GM19463 (cell line): ENCODE results near the gene BPIFB4.
"Not testable (repeated sequence)": the region's sequence is repeated elsewhere in the genome, so short reads cannot be mapped to it uniquely, and the experiment has no call there.

Source experiments
- ATAC-seq: cut with Tn5 transposase; IDR thresholded peaks from one replicate; pipeline ENCODE4 v1.9.1; 2021; ENCODE audit warnings: mild to moderate bottlenecking, moderate library complexity; ENCODE audit not compliant: unreplicated experiment

BPIFB4 gene

DNA sequence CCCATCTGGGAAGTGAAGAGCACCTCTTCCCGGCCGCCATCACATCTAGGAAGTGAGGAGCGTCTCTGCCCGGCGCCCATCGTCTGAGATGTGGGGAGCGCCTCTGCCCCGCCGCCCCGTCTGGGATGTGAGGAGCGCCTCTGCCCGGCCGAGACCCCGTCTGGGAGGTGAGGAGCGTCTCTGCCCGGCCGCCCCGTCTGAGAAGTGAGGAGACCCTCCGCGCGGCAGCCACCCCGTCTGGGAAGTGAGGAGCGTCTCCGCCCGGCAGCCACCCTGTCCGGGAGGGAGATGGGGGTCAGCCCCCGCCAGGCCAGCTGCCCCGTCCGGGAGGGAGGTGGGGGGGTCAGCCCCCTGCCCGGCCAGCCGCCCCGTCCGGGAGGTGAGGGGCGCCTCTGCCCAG lies 36.1 kb downstream of the BPIFB4 start:
- not testable (repeated sequence) for ATAC-seq

DNA sequence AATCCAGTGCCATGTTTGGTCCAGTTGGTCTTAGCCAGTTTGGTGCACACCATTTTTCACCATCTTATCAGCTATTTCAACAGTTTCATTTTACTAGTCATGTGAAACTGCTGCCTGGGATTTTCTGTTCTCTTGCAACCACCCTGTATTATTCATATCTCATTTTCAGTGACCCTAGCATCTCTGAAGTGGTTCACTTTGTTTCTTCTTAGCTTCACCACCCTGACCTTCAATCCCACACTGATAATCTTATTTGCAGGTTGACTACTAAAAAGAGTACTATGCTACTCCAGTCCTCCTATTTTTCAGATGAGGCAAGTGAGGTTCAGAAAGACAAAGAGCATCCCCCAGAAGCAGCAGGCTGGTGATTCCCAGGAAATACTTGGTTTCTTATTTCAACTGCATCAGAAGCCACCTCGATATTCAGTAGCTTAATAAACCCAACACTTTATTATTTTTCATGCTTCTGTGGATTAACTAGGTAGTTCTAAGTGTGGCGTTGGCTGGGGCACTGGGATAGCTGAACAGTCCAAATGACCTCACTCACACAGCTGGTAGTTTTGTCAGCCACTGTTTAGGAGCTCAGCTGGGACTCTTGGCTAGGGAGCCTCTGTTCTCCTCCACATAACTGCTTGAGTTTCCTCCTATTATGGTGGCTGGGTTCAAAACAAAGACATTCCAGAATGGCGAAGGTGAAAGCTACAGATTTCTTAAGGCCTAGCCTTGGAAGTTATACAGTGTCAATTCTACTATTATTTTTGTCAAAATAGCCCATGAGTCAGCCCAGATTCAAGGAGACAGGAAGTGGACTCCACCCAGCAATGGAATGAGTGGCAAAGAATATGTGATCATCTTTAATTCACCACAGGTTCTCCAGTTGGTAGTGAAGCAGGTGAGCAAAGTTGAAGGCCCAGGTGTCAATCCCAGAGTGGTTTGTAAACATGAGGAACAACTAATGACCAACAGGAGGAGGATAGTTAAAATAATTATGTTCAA lies 40.6 kb downstream of the BPIFB4 start:
- ATAC-seq, result peak; percentile 57

DNA sequence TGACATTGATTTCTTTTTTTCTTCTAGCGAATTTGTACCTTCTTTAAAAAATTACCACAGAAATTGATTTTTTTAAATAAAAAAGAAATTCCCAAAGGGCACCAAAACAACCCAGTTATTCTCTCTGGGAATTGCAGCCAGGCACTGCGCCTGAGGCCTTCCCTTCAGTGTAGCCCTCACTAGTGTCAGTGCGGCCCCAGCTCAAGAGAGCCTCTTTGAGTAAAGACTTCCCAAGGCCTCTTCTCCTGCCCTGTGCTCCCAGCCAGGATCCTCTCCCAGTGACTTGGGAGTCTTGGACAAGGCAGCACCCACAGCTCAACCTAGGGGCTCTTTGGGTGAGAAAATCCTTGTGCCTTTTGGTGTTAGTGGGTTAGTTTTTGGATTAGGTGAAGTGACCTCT lies 41.5 kb downstream of the BPIFB4 start:
- no peak for ATAC-seq

DNA sequence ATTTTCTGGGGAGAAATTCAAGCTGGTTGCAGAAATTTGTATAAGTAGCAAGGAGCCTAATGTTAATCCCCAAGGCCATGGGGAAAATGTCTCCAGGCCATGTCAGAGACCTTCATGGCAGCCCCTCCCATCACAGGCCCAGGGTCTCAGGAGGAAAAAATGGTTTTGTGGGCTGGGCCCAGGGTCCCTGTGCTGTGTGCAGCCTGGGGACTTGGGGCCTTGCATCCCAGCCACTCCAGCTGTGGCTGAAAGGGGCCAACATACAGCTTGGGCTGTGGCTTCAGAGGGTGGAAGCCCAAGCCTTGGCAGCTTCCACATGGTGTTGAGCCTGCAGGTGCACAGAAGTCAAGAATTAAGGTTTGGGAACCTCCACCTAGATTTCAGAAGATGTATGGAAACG lies 42.9 kb downstream of the BPIFB4 start:
- not testable (repeated sequence) for ATAC-seq

DNA sequence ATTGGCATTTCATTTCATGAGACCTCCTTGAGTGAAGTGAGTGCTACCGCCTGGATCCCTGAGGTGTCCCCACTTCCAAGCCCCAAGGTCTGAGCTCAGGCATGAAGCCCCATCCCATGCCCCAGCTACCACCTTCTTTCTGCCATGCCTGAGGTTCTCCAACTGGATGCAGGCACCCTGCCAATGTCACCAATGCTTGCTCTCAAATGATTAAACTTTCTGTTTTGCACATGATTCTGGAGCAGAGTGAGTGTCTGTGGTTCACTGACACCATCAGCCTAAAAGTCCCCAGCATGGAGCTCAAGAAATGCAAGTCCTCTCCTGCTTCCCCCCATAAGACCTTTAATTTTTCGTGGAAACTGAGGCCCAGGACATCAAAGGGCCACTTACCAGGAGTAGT lies 44.8 kb downstream of the BPIFB4 start:
- no peak for ATAC-seq

DNA sequence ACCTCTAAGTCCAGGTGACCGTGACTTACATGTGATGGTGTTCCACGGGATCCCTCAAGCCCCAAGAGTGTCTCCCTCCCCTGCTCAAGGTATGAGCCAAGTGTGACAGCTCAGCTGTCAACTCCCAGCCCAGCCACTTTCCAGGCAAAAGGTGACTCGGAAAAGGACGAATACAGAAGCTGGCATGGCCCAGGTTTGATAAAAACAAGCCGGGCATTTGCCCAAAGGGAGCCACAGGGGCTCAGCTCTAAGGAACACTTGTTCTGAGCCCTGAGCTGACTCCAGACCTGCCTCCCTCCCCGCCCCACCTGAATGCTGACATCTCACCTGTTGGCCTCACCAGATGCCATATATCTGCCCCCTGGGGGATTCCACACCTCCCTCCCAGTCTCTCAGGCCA lies 45.6 kb downstream of the BPIFB4 start:
- ATAC-seq, result no peak

DNA sequence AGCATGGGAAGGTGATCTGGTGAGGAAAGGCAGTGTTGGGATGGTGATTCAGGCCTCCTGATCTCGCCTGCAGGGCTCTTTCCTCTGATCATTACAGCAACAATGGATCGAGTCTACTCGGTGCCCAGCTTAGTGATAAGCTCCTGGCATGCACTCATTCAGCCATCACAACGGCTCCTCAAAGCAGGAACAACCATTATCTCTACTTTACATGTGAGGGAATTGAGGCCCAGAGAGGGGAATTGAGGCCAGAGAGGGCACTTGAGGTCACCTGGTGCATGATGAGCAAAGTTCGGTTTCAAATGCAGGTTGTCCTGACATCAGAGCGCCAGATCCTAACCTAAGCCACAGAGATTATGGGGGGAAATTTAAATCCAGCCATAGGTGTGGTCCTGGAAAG lies 46.5 kb downstream of the BPIFB4 start:
- no peak for ATAC-seq

DNA sequence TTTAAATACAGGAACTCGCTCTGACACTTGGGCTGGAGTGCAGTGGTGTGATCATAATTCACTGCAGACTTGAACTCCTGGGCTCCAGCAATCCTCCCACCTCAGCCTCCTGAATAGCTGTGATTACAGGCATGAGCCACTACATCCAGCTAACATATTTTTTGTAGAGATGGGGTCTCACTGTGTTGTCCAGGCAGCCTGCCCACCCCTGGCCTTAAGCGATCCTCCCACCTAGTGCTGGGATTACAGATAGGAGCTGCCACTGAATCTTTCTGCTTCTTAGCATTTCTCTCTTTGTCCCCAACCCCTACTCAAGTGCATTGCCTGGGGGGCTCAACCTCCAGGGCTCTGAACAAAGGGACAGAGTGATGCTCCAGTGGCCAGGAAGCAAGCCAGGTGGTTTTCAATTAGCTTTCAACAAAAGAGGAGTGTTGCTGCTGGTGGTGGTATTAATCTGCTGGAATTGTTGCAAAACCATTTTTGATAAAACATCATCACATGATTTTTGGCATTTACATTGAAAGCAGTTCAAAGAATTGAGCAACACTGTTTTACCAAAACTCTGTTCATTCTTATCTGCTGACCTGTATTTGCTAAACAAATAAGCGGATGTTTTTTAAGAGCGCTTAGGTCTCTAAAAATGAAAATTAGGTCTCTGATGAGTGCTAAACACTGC lies 48.1 kb downstream of the BPIFB4 start:
- ATAC-seq, result no peak

DNA sequence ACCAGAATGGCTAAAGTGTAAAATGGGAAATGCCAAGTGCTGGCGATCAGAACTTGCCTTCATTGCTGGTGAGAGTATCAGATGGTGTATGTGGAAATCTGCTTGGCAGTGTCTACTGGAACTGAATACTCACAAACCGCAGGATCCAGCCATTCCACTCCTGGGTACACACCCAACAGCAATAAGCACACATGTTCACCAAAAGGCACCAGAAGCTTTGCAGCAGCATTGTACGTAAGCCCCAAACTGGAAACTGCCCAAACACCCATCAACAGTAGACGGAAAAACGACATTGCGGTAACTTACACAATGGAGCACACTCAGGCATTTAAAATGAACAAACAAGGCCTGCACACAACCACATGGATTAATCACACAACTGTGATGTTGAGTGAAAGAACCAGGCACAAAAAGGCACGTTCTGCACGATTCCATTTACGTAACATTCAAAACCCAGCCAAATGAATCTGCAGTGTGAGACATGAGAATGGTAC lies 51.2 kb downstream of the BPIFB4 start:
- ATAC-seq, result no peak

DNA sequence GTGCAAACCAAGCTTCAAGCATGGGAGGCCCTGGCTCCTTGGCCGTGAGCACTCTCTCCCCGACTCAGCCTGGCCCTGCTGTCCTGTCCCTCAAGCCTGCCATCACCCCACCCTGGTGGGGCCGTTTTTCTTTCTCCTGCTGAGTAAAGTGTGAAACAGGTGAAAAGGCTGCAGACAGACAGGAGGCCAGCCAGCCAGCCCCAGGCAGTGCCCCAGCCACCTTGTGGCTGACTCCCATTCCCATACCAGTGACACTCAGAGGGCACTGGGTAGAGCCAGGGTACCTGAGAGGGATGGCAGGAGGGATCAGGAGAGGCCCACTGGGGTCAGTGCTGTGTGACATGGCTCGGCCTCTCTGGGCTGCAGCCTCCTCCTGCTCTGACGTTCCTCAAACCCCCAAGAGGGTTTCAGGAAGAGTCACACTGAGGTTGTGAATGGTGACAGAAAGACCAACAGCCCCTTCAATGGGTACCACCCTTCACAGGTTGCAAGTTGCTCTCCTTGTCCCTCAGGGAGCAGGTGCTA lies 52.6 kb downstream of the BPIFB4 start:
- no peak for ATAC-seq

DNA sequence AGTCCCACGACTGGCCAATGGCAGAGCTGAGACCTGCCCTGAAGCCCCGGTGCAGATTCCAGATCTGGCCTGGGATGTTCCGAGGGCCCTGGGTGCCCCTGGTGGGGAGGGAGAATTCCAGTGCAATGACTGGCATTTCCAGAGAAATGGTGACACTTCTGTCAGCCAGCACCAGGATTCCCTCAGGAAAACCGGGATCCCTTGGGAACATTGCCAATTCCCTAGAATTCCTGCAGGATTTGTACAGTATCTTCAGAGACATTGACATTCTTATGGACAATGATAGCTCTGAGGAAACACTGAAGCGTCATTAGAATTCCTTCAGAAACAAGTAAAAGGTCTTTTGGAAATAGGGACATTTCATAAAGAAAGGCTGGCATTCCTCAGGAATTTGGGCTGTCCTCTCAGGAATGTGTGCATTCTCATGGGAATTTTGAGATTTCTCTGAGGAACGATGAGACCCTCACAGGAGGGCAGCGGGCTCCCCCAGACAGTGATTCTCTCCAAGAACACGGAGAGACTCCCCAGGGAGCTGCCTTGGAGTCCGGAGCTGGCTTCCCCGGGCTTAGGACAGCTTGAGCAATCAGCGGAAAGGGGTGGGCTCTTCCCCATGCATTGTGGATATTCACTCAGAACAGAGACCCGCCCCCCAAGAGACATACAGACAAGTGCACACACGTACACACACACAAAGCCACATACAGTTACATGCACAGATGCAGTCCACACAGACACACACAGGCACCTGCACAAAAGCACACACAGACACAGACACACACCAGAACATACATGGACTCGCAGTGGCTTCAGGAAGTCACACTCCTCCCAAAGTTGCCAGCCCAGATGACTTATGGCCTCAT lies 53.3 kb downstream of the BPIFB4 start:
- ATAC-seq, result no peak

DNA sequence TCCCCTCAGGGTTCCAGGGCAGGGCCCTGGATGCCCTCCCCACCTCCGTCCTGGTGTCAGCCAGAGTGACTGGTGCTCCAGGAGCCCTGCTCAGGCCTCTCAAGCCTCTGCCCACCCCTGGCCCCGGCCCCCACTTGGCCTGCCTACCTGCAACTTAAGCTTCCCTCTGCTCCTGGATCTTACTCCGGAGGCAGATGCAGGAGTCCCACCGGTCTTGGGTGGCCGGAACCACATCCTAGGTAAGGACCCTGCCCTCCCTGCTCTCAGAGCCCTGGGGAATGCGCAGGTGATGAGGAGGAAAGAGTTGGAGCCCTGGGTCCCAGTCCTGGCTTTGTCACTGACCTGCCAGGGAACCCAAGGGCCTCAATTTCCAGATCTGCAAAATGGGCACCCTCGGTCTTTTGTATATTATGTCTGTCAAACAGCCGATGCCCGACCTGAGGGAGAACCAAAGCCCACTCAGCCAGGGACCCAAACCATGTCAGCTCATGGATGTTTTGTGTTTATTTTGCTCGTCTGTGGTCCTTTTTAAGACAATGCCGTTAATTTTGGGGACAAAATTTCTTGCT lies 54.0 kb downstream of the BPIFB4 start:
- ATAC-seq, result no peak

DNA sequence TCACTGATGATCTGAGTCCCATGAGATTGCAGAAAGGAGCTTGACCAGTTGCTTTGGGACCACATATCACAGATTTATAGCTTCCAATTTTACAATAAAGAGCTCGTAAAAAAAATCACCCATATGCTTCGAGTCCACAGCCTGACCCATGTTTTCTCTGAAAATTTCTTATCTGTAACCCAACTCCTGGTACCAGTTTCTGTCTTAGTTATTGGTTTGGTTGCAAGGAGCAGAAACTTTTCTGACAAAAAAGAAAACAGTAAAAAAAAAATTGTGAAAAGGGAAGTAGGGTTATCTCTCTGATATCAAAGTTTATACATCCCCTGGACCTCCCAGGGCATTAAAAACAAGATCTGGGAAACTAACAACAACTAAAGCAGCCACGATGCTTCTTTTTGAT lies 57.8 kb downstream of the BPIFB4 start:
- no peak for ATAC-seq

DNA sequence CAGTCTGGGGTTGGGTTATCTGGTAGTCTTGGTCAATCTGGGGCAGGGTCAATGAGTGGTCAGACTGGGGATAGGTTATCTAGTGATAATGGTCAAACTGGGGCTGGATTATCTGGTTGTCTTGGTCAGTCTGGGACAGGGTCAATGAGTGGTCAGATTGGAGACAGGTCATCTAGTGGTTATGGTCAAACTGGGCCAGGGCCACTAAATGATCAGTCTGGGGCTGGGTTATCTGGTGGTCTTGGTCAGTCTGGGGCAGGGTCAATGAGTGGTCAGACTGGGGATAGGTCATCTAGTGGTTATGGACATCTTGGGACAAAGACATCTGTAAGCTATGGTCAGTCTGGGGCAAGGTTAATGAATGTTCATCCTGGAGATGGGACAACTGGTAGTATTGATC lies 60.0 kb downstream of the BPIFB4 start:
- no peak for ATAC-seq

DNA sequence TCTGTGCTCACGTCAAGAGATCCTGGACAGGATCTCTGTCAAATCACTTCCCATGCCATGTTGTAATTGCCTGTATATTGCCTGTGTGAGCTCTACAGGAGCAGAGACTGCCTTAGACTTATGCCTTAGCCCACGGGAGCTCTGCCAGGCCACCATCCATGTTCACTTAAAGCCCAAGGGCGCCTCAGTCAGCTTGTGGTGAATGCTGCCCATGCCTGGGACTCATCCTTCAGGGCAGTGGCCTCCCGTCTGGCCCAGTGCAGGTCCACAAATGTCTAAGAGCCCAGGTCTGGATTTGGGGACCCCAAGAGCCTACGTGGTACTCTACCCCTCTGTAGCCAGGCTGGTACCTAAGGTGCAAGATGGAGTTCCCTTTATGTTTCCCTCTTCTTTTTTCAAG lies 66.1 kb downstream of the BPIFB4 start:
- ATAC-seq, result no peak

DNA sequence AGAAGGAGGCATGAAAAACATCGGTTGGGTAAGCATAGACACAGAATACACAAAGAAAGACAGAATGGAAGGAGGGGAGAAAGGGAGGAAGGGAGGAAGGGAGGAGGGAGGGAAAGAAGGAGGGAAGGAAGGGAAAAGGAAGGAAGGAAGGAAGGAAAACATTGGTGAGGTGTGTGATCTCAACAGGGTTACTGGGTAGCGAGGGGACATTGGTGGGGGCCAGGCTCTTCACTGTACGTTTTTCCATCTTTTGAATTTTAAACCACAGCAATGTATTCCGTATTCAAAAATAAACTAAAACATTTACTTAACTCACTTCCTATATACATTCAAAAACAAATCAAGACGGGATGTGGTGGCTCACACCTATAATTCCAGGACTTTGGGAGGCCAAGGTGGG lies 67.9 kb downstream of the BPIFB4 start:
- ATAC-seq, result no peak

DNA sequence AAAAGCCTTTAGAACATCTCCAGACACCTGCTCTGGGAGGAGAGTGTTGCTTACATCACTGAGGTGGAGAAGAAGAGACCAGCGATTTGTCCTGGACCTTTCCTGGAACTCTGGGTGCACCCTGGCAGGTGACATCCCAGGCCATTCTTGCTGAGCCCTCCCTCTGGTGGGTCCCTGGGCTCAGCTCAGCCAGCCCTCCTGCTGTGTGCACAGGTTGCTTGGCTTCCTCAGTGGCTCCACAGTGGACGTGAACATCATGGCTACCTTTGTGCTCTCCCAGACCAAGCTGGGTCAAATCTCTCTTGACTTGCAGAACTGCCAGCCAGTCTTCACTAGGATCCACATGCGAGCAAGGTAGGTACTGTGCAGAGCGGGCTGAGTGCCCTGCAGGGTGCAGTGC lies 68.6 kb downstream of the BPIFB4 start:
- no peak for ATAC-seq

DNA sequence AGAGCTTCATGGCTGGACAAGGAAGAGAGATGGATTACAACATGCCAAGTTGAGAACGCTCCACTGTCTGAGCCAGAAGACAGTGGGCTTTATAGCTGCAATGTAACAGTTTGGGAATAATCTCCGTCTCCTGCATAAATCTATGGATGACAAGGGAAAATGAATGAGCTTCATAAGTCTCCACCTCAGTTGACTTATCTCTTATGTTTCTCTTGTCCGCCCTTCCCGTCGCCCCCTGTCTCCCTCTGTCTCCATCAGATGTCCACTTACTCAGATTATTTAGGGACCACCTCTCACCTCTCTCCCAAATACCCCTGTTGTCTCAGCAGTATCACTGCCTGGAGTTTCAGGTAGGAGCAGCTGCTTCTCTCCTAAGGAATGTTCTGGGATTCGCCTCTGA lies 74.8 kb downstream of the BPIFB4 start:
- ATAC-seq, result no peak

DNA sequence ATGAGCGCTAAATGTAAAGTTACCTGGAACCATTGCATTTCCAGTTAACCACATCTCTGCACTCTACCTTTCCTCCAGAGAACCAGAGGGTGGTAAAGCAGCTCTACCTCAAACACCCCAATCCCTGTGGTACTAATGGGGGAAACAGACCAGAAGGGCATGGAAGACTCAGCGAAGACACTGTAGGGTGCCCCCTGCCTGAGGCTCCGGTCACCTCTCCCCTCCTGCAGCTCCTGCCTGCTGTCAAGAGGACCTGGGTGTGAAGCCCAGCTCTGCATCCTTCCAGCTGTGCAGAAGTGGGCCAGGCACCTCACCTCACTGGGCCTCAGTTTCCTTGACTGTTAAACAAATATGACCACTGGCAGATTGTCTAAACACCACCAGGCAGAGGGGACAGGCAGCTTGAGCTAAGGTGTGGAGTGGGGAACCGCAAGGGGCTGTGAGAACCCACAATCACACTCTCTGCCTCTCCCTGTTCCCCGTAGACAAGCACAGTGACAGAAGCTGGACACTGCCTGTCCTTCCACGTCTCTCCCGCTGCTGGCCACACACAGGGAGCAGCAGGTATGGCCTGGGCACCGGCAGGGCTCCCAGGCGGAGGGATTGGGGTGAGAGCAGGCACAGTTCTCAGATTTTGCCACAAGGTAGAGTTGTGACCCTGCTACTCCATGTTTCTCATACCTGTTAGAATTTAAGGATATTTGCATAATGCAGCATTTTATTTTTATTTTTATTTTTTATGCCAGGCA lies 79.4 kb downstream of the BPIFB4 start:
- ATAC-seq, result no peak

DNA sequence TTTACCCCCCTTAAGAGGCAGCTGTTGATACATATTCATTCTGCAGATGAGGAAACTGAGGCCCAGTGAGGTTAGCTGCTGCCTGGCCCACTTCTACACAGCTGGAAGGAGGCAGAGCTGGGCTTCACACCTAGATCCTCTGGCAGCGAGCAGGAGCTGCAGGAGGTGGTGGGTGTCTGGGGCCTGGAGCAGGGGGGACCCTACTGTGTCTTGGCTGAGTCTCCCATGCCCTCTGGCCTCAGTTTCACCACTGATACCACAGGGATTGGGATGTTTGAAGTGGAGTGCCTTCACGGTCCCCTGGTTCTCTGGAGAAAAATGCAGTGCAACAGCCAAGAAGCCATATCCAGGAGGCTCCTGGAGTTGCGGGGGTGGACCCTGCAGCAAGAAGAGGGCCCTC lies 80.3 kb downstream of the BPIFB4 start:
- ATAC-seq, result no peak
